ENCODE measurements around the gene CPNE9. TPM values are rescaled to one million over a fixed set of nuclear protein-coding genes. Genes with fewer than 3 reads are reported as not detected.

Gene CPNE9
- total RNA-seq, 1 experiment from 2014 or later: 0.07 TPM

DNA sequence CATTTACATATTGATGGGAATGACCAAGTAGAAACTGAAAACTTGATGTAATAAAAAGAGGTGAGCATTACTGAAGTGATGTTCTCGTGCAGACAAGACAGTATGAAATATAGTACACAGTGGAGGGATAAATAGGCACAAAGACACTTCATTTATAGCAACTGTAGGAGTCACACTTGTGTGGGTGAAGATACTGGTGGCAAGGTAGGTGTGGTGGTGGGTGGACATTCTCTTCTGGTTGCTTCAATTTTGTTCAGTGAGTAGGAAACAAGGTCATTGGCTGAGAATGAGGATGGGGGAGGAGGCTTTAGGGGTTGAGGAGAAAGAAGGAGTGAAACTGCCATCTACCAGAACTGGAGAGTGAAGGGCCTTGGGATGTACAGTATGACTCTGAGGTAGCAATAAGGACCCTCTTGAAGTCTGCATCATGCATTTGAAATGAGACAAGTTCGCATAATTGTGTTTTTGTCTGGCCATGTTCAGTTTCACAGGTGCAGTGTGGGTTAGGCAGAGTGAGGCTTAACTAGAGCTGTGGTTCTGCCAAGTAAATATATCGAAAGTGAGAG is 6.6 kb downstream of the CPNE9 start:
- no TSS peak for BruUV-seq (replicated peaks)

DNA sequence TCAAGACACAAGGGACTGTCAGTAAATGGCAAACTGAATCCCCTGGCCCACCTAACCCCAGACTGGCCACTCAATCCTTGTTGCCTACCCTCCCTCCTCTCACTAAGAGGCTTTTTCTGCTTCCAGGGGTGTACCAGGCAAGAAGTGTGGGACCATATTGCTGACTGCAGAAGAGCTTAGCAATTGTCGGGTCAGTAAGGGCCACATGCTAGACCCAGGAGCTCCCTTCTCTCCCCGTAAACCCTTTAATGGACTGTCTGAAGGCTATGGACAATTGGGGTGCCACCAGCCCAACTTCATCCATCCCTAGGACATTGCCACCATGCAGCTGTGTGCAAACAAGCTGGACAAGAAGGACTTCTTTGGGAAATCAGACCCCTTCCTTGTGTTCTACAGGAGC is 8.8 kb downstream of the CPNE9 start:
- H2AFZ ChIP-seq (ENCODE audit: low read length): no peak overlapping the region
- no peaks in the 10 kb centered on the region for H3K9me3 ChIP-seq (ENCODE audit: low read length)
- no peaks in the 10 kb centered on the region for H3K79me2 ChIP-seq (ENCODE audit: low read length)
- TF ChIP-seq EZH2 (IDR thresholded peaks at IDR 0.05; ENCODE audit: low read length, unreplicated experiment) (no peak), EZH2phosphoT487 (IDR thresholded peaks at IDR 0.05; ENCODE audit: borderline replicate concordance, low read length) (no peak)
- TF ChIP-seq, protein P1, sequence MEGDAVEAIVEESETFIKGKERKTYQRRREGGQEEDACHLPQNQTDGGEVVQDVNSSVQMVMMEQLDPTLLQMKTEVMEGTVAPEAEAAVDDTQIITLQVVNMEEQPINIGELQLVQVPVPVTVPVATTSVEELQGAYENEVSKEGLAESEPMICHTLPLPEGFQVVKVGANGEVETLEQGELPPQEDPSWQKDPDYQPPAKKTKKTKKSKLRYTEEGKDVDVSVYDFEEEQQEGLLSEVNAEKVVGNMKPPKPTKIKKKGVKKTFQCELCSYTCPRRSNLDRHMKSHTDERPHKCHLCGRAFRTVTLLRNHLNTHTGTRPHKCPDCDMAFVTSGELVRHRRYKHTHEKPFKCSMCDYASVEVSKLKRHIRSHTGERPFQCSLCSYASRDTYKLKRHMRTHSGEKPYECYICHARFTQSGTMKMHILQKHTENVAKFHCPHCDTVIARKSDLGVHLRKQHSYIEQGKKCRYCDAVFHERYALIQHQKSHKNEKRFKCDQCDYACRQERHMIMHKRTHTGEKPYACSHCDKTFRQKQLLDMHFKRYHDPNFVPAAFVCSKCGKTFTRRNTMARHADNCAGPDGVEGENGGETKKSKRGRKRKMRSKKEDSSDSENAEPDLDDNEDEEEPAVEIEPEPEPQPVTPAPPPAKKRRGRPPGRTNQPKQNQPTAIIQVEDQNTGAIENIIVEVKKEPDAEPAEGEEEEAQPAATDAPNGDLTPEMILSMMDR (conservative IDR thresholded peaks at IDR 0.05; ENCODE audit: low read depth, low read length): no peak
- H3K27me3 ChIP-seq (ENCODE audit: low read length): peaks cover 28% of the 10 kb centered on the region
- no peaks in the 10 kb centered on the region for H3K36me3 ChIP-seq (ENCODE audit: low read depth, low read length)
- intact Hi-C loops (cut with micrococcal nuclease): loop anchor here (10.0 kb wide), 1 partner anchor 62 kb away; no protein-coding TSS in a partner anchor
- H3F3A ChIP-seq (ENCODE audit: low read length, unreplicated experiment): no peaks in the 10 kb centered on the region
- ChIA-PET POLR2A (ENCODE audit: unreplicated experiment) (interaction anchor here (1.1 kb wide), 1 partner anchor 18 kb away, joined by 6 read pairs; no protein-coding TSS in a partner anchor), CTCF (no interaction called here)
- peaks cover 7% of the 10 kb centered on the region for H3K4me1 ChIP-seq (ENCODE audit: insufficient read depth, low read length)
- H4K20me1 ChIP-seq (ENCODE audit: low read length): no peaks in the 10 kb centered on the region
- BruUV-seq (replicated peaks): no TSS peak
- H3K27ac ChIP-seq (ENCODE audit: low read length): no peak overlapping the region
- H3K9me2 ChIP-seq (replicated peaks; ENCODE audit: low read length): no peaks in the 10 kb centered on the region
- no peak overlapping the region for H3K4me2 ChIP-seq (ENCODE audit: low read length)
- no peak overlapping the region for H3K4me3 ChIP-seq (ENCODE audit: low read length)
- no peak for DNase-seq
- no peak for ATAC-seq
- H3K9ac ChIP-seq (ENCODE audit: low read length): no peak overlapping the region

More for the DNA sequence above, 6.6 kb downstream of the CPNE9 start:
- Histone ChIP-seq H4K20me1 (ENCODE audit: low read length) (no peaks in the 10 kb centered on the region), H3K9me2 (replicated peaks; ENCODE audit: low read length) (no peaks in the 10 kb centered on the region), H3K79me2 (ENCODE audit: low read length) (no peaks in the 10 kb centered on the region), H3K27ac (ENCODE audit: low read length) (no peak overlapping the region), H3K4me2 (ENCODE audit: low read length) (no peak overlapping the region), H3K9me3 (ENCODE audit: low read length) (no peaks in the 10 kb centered on the region), H3K36me3 (ENCODE audit: low read depth, low read length) (no peaks in the 10 kb centered on the region), H2AFZ (ENCODE audit: low read length) (no peak overlapping the region), H3K27me3 (ENCODE audit: low read length) (peaks cover 28% of the 10 kb centered on the region), H3K9ac (ENCODE audit: low read length) (no peak overlapping the region), H3K4me3 (ENCODE audit: low read length) (no peak overlapping the region), H3F3A (ENCODE audit: low read length, unreplicated experiment) (no peaks in the 10 kb centered on the region), H3K4me1 (ENCODE audit: insufficient read depth, low read length) (no peaks in the 10 kb centered on the region)
- CTCF ChIA-PET: no interaction called here
- intact Hi-C loops (cut with micrococcal nuclease): loop anchor here (10.0 kb wide), 1 partner anchor 65 kb away; no protein-coding TSS in a partner anchor
- no peak for TF ChIP-seq EZH2 (IDR thresholded peaks at IDR 0.05; ENCODE audit: low read length, unreplicated experiment)
- TF ChIP-seq, protein P1 (conservative IDR thresholded peaks at IDR 0.05; ENCODE audit: low read depth, low read length): no peak
- no peak for TF ChIP-seq EZH2phosphoT487 (IDR thresholded peaks at IDR 0.05; ENCODE audit: borderline replicate concordance, low read length)
- ATAC-seq (no peak), DNase-seq (no peak)
- POLR2A ChIA-PET (ENCODE audit: unreplicated experiment): no interaction called here

- DNase-seq: no peak
- no TSS peak for BruUV-seq (replicated peaks)
- Histone ChIP-seq H3K9ac (ENCODE audit: low read length) (no peak overlapping the region), H3K4me3 (ENCODE audit: low read length) (no peak overlapping the region), H3K36me3 (ENCODE audit: low read depth, low read length) (no peaks in the 10 kb centered on the region), H3K4me2 (ENCODE audit: low read length) (no peak overlapping the region), H4K20me1 (ENCODE audit: low read length) (no peaks in the 10 kb centered on the region), H3K27me3 (ENCODE audit: low read length) (peaks cover 28% of the 10 kb centered on the region), H3F3A (ENCODE audit: low read length, unreplicated experiment) (no peaks in the 10 kb centered on the region), H3K4me1 (ENCODE audit: insufficient read depth, low read length) (peaks cover 7% of the 10 kb centered on the region), H3K27ac (ENCODE audit: low read length) (no peak overlapping the region), H2AFZ (ENCODE audit: low read length) (no peak overlapping the region), H3K9me2 (replicated peaks; ENCODE audit: low read length) (no peaks in the 10 kb centered on the region), H3K79me2 (ENCODE audit: low read length) (no peaks in the 10 kb centered on the region), H3K9me3 (ENCODE audit: low read length) (no peaks in the 10 kb centered on the region)
- no peak for ATAC-seq
- POLR2A ChIA-PET (ENCODE audit: unreplicated experiment): interaction anchor here (1.1 kb wide), 1 partner anchor 18 kb away, joined by 6 read pairs; no protein-coding TSS in a partner anchor
- CTCF ChIA-PET: no interaction called here
- intact Hi-C loops (cut with micrococcal nuclease): loop anchor here (10.0 kb wide), 1 partner anchor 62 kb away; no protein-coding TSS in a partner anchor
- TF ChIP-seq EZH2 (IDR thresholded peaks at IDR 0.05; ENCODE audit: low read length, unreplicated experiment) (no peak), EZH2phosphoT487 (IDR thresholded peaks at IDR 0.05; ENCODE audit: borderline replicate concordance, low read length) (no peak)
- TF ChIP-seq, protein P1 (conservative IDR thresholded peaks at IDR 0.05; ENCODE audit: low read depth, low read length): no peak
Measured at GRCh38 chr3:9713142-9713541, 9.5 kb downstream of the CPNE9 start.
